ENCODE data around the gene STXBP2.
"Not testable (repeated sequence)": the region's sequence is repeated elsewhere in the genome, so short reads cannot be mapped to it uniquely, and the experiment has no call there.

The STXBP2 gene

DNA sequence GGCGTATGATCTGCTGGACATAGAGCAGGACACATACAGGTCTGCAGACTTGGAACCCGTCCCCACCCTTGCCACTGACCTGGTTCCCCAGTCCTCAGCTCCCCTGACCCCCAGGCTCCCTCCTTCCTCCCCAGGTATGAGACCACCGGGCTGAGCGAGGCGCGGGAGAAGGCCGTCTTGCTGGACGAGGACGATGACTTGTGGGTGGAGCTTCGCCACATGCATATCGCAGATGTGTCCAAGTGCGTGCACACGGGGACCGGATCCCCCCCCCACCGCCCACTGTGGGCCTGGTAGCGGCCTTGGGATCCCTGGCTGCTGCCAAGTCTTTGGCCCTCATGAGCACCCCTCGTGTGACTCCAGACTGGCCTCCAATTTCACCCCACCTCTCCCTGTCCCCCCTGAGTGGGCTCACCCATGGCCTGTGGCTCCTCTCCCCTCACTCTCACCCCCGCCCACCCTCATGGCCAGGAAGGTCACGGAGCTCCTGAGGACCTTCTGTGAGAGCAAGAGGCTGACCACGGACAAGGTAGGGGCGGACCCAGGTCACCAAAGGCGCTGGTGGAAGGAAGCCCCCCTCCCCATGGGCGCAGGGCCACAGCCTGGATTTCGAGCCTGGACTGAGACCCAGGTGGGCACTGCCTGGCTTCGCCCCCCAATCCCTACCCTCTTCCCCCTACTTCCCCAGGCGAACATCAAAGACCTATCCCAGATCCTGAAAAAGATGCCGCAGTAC, 5.6 kb downstream of the STXBP2 start:
- DNase-seq (ENCODE audit: low read depth): no peak
- H3K4me3 ChIP-seq (ENCODE audit: low read depth, low read length): no peak overlapping the region
- no peak for TF ChIP-seq CTCF (conservative IDR thresholded peaks at IDR 0.05; ENCODE audit: low read depth, low read length)

GRCh38 chr19:7643031-7643415, 6.1 kb downstream of the STXBP2 start:
- DNase-seq (ENCODE audit: low read depth): no peak
- H3K4me3 ChIP-seq (ENCODE audit: low read depth, low read length): no peak overlapping the region
- no peak for TF ChIP-seq CTCF (conservative IDR thresholded peaks at IDR 0.05; ENCODE audit: low read depth, low read length)

- peak; percentile 37 for DNase-seq (ENCODE audit: low read depth)
Measured at GRCh38 chr19:7643629-7644549, 7.0 kb downstream of the STXBP2 start.

DNA sequence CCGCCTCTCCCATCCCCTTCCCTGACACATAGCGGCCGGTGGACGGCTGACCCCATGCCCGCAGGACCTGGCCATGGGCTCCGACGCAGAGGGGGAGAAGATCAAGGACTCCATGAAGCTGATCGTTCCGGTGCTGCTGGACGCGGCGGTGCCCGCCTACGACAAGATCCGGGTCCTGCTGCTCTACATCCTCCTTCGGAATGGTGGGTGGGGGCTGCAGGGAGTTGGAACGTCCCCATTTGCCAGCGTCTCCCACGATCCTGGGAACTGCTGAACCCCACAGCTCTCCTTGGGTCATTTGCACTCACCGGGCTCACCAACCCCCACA, 7.6 kb downstream of the STXBP2 start:
- no peak overlapping the region for H3K4me3 ChIP-seq (ENCODE audit: low read depth, low read length)
- TF ChIP-seq CTCF (conservative IDR thresholded peaks at IDR 0.05; ENCODE audit: low read depth, low read length): no peak

More at GRCh38 chr19:7643629-7644549, 7.0 kb downstream of the STXBP2 start:
- not testable (repeated sequence) for H3K4me3 ChIP-seq (ENCODE audit: low read depth, low read length)

DNA sequence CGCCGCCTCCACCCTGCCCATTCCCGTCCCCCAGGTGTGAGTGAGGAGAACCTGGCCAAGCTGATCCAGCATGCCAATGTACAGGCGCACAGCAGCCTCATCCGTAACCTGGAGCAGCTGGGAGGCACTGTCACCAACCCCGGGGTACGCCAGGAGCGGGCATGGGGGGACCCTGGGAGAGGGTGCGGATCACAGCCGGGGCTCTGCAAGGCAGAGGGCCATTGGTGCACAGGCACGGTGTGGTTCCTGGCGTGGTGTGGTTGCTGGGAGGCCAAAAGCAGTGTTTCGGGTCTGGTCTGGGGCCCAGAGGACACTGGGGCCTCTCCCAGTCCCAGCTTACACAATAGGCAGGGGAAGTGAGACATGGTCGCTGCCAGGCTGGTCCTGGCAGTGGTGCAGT, 8.3 kb downstream of the STXBP2 start:
- TF ChIP-seq CTCF (conservative IDR thresholded peaks at IDR 0.05; ENCODE audit: low read depth, low read length): no peak
- no peak overlapping the region for H3K4me3 ChIP-seq (ENCODE audit: low read depth, low read length)
- no peak for DNase-seq (ENCODE audit: low read depth)

More for the DNA sequence above, 7.6 kb downstream of the STXBP2 start:
- no peak for DNase-seq (ENCODE audit: low read depth)

- TF ChIP-seq CTCF (conservative IDR thresholded peaks at IDR 0.05; ENCODE audit: low read depth, low read length): no peak
- DNase-seq (ENCODE audit: low read depth): no peak
- no peak overlapping the region for H3K4me3 ChIP-seq (ENCODE audit: low read depth, low read length)
Measured at GRCh38 chr19:7645656-7646425, 8.9 kb downstream of the STXBP2 start.

GRCh38 chr19:7646426-7646700, 9.5 kb downstream of the STXBP2 start:
- H3K4me3 ChIP-seq (ENCODE audit: low read depth, low read length): no peak overlapping the region
- no peak for DNase-seq (ENCODE audit: low read depth)
- no peak for TF ChIP-seq CTCF (conservative IDR thresholded peaks at IDR 0.05; ENCODE audit: low read depth, low read length)

Data from choroid plexus epithelial cell (primary cell).